WERI-Rb-1 (cell line): Measurements from ENCODE around the gene BDH1.
A peak's percentile ranks its signal among the peaks of the same experiment; 100 is the strongest.

Source experiments
- DNase-seq: peaks from one replicate; pipeline ENCODE4 v3.0.0-alpha.2; 2020
- H3K27ac ChIP-seq: fragments of 250-450 bp; sonication (Bioruptor Pico); 2 replicates; pipeline ENCODE4 v1.5.1; 2020; ENCODE audit warnings: mild to moderate bottlenecking, moderate library complexity
- H3K27me3 ChIP-seq: fragments of 250-450 bp; sonication (Bioruptor Pico); 2 replicates; pipeline ENCODE4 v1.5.1; 2021; ENCODE audit warnings: mild to moderate bottlenecking, low read depth, moderate library complexity; ENCODE audit not compliant: insufficient read depth, severe bottlenecking
- H3K36me3 ChIP-seq: fragments of 250-450 bp; sonication (Bioruptor Pico); 2 replicates; pipeline ENCODE4 v1.5.1; 2020; ENCODE audit warnings: mild to moderate bottlenecking, moderate library complexity
- H3K4me3 ChIP-seq: 2 replicates; pipeline ENCODE4 v1.5.1; 2011; ENCODE audit warnings: low read depth, mild to moderate bottlenecking, control low read depth, low read length
- H3K9me3 ChIP-seq: fragments of 250-450 bp; sonication (Bioruptor Pico); 2 replicates; pipeline ENCODE4 v1.5.1; 2021; ENCODE audit warnings: mild to moderate bottlenecking, moderate library complexity; ENCODE audit not compliant: severe bottlenecking
- CTCF ChIP-seq: IDR thresholded peaks from 2 replicates; pipeline ENCODE4 v1.5.1; 2011; ENCODE audit warnings: low read depth, mild to moderate bottlenecking, control low read depth, inconsistent platforms, low read length

The BDH1 gene

GRCh38 chr3:197511130-197511529 lies 44.6 kb downstream of the BDH1 start:
- Histone ChIP-seq H3K36me3 (no peaks in the 10 kb centered on the region), H3K9me3 (no peaks in the 10 kb centered on the region), H3K27ac (no peak overlapping the region), H3K4me3 (no peak overlapping the region), H3K27me3 (no peaks in the 10 kb centered on the region)
- no peak for TF ChIP-seq CTCF
- no peak for DNase-seq

- no peak overlapping the region for H3K4me3 ChIP-seq
- no peak overlapping the region for H3K27ac ChIP-seq
- TF ChIP-seq CTCF: no peak
- no peaks in the 10 kb centered on the region for H3K9me3 ChIP-seq
- no peaks in the 10 kb centered on the region for H3K36me3 ChIP-seq
- DNase-seq: no peak
- H3K27me3 ChIP-seq: no peaks in the 10 kb centered on the region
Measured at GRCh38 chr3:197510642-197511018, 45.1 kb downstream of the BDH1 start.

GRCh38 chr3:197508924-197509775 lies 46.6 kb downstream of the BDH1 start:
- H3K27ac ChIP-seq: peak overlapping the region; percentile 84
- H3K4me3 ChIP-seq: no peak overlapping the region
- no peaks in the 10 kb centered on the region for H3K27me3 ChIP-seq
- no peaks in the 10 kb centered on the region for H3K36me3 ChIP-seq
- no peak for TF ChIP-seq CTCF
- H3K9me3 ChIP-seq: no peaks in the 10 kb centered on the region
- DNase-seq: no peak

GRCh38 chr3:197508461-197508860 lies 47.3 kb downstream of the BDH1 start:
- no peak for TF ChIP-seq CTCF
- peak; percentile 46 for DNase-seq
- H3K36me3 ChIP-seq: no peaks in the 10 kb centered on the region
- no peak overlapping the region for H3K4me3 ChIP-seq
- no peaks in the 10 kb centered on the region for H3K9me3 ChIP-seq
- H3K27ac ChIP-seq: peak overlapping the region; percentile 84
- H3K27me3 ChIP-seq: no peaks in the 10 kb centered on the region

- Histone ChIP-seq H3K36me3 (no peaks in the 10 kb centered on the region), H3K27me3 (no peaks in the 10 kb centered on the region), H3K4me3 (no peak overlapping the region), H3K9me3 (no peaks in the 10 kb centered on the region), H3K27ac (peak overlapping the region; percentile 84)
- peak; percentile 61 for DNase-seq
- TF ChIP-seq CTCF: no peak
Measured at GRCh38 chr3:197508051-197508451, 47.7 kb downstream of the BDH1 start.

- Histone ChIP-seq H3K9me3 (no peaks in the 10 kb centered on the region), H3K27ac (peak overlapping the region; percentile 84), H3K27me3 (no peaks in the 10 kb centered on the region), H3K4me3 (no peak overlapping the region), H3K36me3 (no peaks in the 10 kb centered on the region)
- no peak for TF ChIP-seq CTCF
- no peak for DNase-seq
Measured at GRCh38 chr3:197507541-197507940, 48.2 kb downstream of the BDH1 start.
